ENCODE measurements around the gene OTOP1.

GRCh38 chr4:4270529-4270928, 43.8 kb upstream of the OTOP1 start:
- TF ChIP-seq GATA2 (IDR thresholded peaks at IDR 0.05; ENCODE audit: low read depth, low read length) (no peak), GATA3 (IDR thresholded peaks at IDR 0.05; ENCODE audit: low read depth, low read length) (no peak)

Data from SH-SY5Y (cell line).